NCI-H187 (cell line): ENCODE data around the gene TMEM107.
A peak's percentile ranks its signal among the peaks of the same experiment; 100 is the strongest.
"Not testable (repeated sequence)": the region's sequence is repeated elsewhere in the genome, so short reads cannot be mapped to it uniquely, and the experiment has no call there.

Source experiments
- DNase-seq, 2 experiments: peaks; one replicate each; lab custom pipeline; 2025; lab: John Stamatoyannopoulos, UW

TMEM107 gene

GRCh38 chr17:8189711-8190477 is 13.7 kb upstream of the TMEM107 start, which contains the start of gene BORCS6:
Gene BORCS6 (minus strand): TSS chr17:8190180. CDS start chr17:8190140, 40 bp downstream.
- peak; percentile 64 to 87 for DNase-seq

GRCh38 chr17:8189041-8189710 is 13.0 kb upstream of the TMEM107 start:
- no peak for DNase-seq

- DNase-seq: no peak
Measured at GRCh38 chr17:8188263-8188839, 12.2 kb upstream of the TMEM107 start.

GRCh38 chr17:8187517-8188262 is 11.5 kb upstream of the TMEM107 start:
- peak; percentile 77 to 94 for DNase-seq

GRCh38 chr17:8186787-8187516 is 10.8 kb upstream of the TMEM107 start:
- peak; percentile 71 to 78 for DNase-seq

GRCh38 chr17:8186446-8186786 is 10.2 kb upstream of the TMEM107 start:
- no peak for DNase-seq

- peak; percentile 11 to 64 for DNase-seq
Measured at GRCh38 chr17:8185582-8186445, 9.6 kb upstream of the TMEM107 start.

- no peak for DNase-seq
Measured at GRCh38 chr17:8176998-8177731, 985 bp upstream of the TMEM107 start.

- no peak for DNase-seq
Measured at GRCh38 chr17:8175795-8176196, 384 bp downstream of the TMEM107 start.

- no peak for DNase-seq
Measured at GRCh38 chr17:8173871-8174322, 2.3 kb downstream of the TMEM107 start.

GRCh38 chr17:8173056-8173870 is 2.9 kb downstream of the TMEM107 start:
- DNase-seq: peak; percentile 62 to 63

- not testable (repeated sequence) for DNase-seq
Measured at GRCh38 chr17:8170186-8170585, 6.0 kb downstream of the TMEM107 start.

GRCh38 chr17:8167526-8167925 is 8.7 kb downstream of the TMEM107 start:
- no peak for DNase-seq

- no peak for DNase-seq
Measured at GRCh38 chr17:8166731-8167130, 9.4 kb downstream of the TMEM107 start.

GRCh38 chr17:8164815-8165131 is 11.4 kb downstream of the TMEM107 start:
- no peak for DNase-seq

- no peak for DNase-seq
Measured at GRCh38 chr17:8163978-8164814, 12.0 kb downstream of the TMEM107 start.

GRCh38 chr17:8162997-8163977 is 12.9 kb downstream of the TMEM107 start:
- no peak for DNase-seq
